ENCODE data around the gene RYR1. TPM values are rescaled to one million over a fixed set of nuclear protein-coding genes. Genes with fewer than 3 reads are reported as not detected.
A peak's percentile ranks its signal among the peaks of the same experiment; 100 is the strongest.
"Not testable (repeated sequence)": the region's sequence is repeated elsewhere in the genome, so short reads cannot be mapped to it uniquely, and the experiment has no call there.

RYR1 gene
- polyA plus RNA-seq, 4 donors, result 4.5 to 5.0 (median 4.8) TPM

- no peak for DNase-seq (ENCODE audit: low read depth in 4 of 4, low spot score in 3 of 4)
These were observed 95.4 kb downstream of the RYR1 start for GRCh38 chr19:38528931-38529330.

GRCh38 chr19:38531515-38531914 is 98.0 kb downstream of the RYR1 start:
- DNase-seq (ENCODE audit: low read depth in 4 of 4, low spot score in 3 of 4), result no peak

GRCh38 chr19:38532939-38533338 is 99.4 kb downstream of the RYR1 start:
- no peak for DNase-seq (ENCODE audit: low read depth in 4 of 4, low spot score in 3 of 4)

- DNase-seq (ENCODE audit: low read depth in 4 of 4, low spot score in 3 of 4), result no peak
These were observed 101.1 kb downstream of the RYR1 start for GRCh38 chr19:38534574-38534973.

GRCh38 chr19:38535212-38535611 is 101.7 kb downstream of the RYR1 start:
- DNase-seq (ENCODE audit: low read depth in 4 of 4, low spot score in 3 of 4), result no peak

- DNase-seq (ENCODE audit: low read depth in 4 of 4, low spot score in 3 of 4), result no peak
These were observed 103.8 kb downstream of the RYR1 start for GRCh38 chr19:38537071-38537936.

GRCh38 chr19:38538386-38538785 is 104.9 kb downstream of the RYR1 start:
- no peak for DNase-seq (ENCODE audit: low read depth in 4 of 4, low spot score in 3 of 4)

- no peak for DNase-seq (ENCODE audit: low read depth in 4 of 4, low spot score in 3 of 4)
These were observed 105.5 kb downstream of the RYR1 start for GRCh38 chr19:38538793-38539528.

- DNase-seq (ENCODE audit: low read depth in 4 of 4, low spot score in 3 of 4), result no peak
These were observed 106.3 kb downstream of the RYR1 start for GRCh38 chr19:38539751-38540150.

- DNase-seq (ENCODE audit: low read depth in 4 of 4, low spot score in 3 of 4), result no peak
These were observed 108.5 kb downstream of the RYR1 start for GRCh38 chr19:38542040-38542439.

GRCh38 chr19:38543286-38543806 is 109.9 kb downstream of the RYR1 start:
- DNase-seq (ENCODE audit: low read depth in 4 of 4, low spot score in 3 of 4), result no peak

GRCh38 chr19:38543807-38544568 is 110.5 kb downstream of the RYR1 start:
- peak in 2 of 4 donors; percentile 31 to 36 for DNase-seq (ENCODE audit: low read depth in 4 of 4, low spot score in 3 of 4)

- DNase-seq (ENCODE audit: low read depth in 4 of 4, low spot score in 3 of 4), result no peak
These were observed 111.3 kb downstream of the RYR1 start for GRCh38 chr19:38544569-38545315.

- no peak for DNase-seq (ENCODE audit: low read depth in 4 of 4, low spot score in 3 of 4)
These were observed 112.1 kb downstream of the RYR1 start for GRCh38 chr19:38545596-38545995.

GRCh38 chr19:38547421-38547820 is 113.9 kb downstream of the RYR1 start:
- no peak for DNase-seq (ENCODE audit: low read depth in 4 of 4, low spot score in 3 of 4)

- DNase-seq (ENCODE audit: low read depth in 4 of 4, low spot score in 3 of 4), result no peak
These were observed 115.6 kb downstream of the RYR1 start for GRCh38 chr19:38549061-38549460.

- DNase-seq (ENCODE audit: low read depth in 4 of 4, low spot score in 3 of 4), result no peak
These were observed 116.5 kb downstream of the RYR1 start for GRCh38 chr19:38549942-38550341.

GRCh38 chr19:38550376-38550775 is 116.9 kb downstream of the RYR1 start:
- DNase-seq (ENCODE audit: low read depth in 4 of 4, low spot score in 3 of 4), result no peak

- no peak for DNase-seq (ENCODE audit: low read depth in 4 of 4, low spot score in 3 of 4)
These were observed 117.9 kb downstream of the RYR1 start for GRCh38 chr19:38551450-38551813.

- DNase-seq (ENCODE audit: low read depth in 4 of 4, low spot score in 3 of 4), result not testable (repeated sequence)
These were observed 119.7 kb downstream of the RYR1 start for GRCh38 chr19:38553239-38553638.

Measured in right renal pelvis (tissue), 4 donors.